BLaER1 (cell line): ENCODE data around the gene TDO2.

Source experiments
- H3K27ac ChIP-seq: shearing (Covaris generic); formaldehyde crosslinking; 2 replicates; pipeline ENCODE4 v1.8.1; 2022
- H3K27me3 ChIP-seq: shearing (Covaris generic); formaldehyde crosslinking; 2 replicates; pipeline ENCODE4 v1.8.1; 2022
- H3K36me3 ChIP-seq: shearing (Covaris generic); formaldehyde crosslinking; 2 replicates; pipeline ENCODE4 v1.8.1; 2022
- H3K4me1 ChIP-seq: shearing (Covaris generic); formaldehyde crosslinking; 2 replicates; pipeline ENCODE4 v1.8.1; 2022
- H3K4me2 ChIP-seq: shearing (Covaris generic); formaldehyde crosslinking; 2 replicates; pipeline ENCODE4 v1.8.1; 2022
- H3K4me3 ChIP-seq: shearing (Covaris generic); formaldehyde crosslinking; 2 replicates; pipeline ENCODE4 v1.8.1; 2022
- H3K9ac ChIP-seq: shearing (Covaris generic); formaldehyde crosslinking; 2 replicates; pipeline ENCODE4 v1.8.1; 2022
- H3K9me3 ChIP-seq: shearing (Covaris generic); formaldehyde crosslinking; 2 replicates; pipeline ENCODE4 v1.8.1; 2022
- H4K20me1 ChIP-seq: shearing (Covaris generic); formaldehyde crosslinking; 2 replicates; pipeline ENCODE4 v1.8.1; 2022
- Cebpa-rat ChIP-seq: shearing (Covaris generic); IDR thresholded peaks from 2 replicates; pipeline ENCODE4 v1.8.1; 2022

The TDO2 gene

DNA sequence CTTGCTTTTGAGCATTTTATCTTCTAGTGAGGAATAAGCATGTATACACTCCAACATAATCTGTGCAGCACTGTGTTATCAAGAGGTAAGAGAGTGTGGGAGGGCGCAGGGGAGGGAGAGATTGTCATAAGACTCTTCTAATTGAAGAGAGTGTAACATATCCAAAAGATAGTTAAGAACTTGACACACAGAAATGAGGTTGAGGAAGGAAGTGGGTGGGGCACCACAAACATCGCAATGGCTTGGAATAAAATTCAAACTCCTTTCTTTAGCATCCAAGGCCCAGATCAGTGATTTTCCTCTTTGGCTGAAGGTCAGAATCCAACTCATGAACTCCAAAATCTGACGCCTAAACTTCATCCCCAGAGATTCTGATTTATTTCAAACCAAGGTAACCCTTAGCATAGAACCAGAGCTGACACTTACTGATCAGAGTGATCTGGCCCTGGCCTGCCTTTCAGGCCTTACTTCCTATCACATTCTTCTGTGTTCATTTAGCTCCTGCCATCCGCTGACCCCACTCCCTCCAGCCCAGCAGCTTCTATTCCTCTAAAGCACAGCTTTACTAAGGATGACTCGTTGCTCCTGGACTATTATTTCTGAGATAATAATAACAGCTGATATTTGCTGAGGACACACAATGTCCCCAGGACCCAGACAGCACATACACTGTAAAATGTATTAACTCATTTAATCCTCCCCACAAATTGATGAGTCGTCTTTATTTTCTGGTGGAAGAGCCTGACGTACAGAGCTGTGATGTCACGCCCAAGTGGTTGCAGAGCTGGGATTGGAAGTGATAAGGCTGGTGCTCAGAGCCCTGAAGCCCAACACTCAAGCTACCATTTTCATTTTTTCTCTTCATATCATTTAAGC lies 60.8 kb downstream of the TDO2 start:
- Histone ChIP-seq H3K27me3 (no peaks in the 10 kb centered on the region), H3K4me2 (no peak overlapping the region), H3K9me3 (peaks cover 8% of the 10 kb centered on the region), H3K4me1 (no peaks in the 10 kb centered on the region), H3K4me3 (no peak overlapping the region), H3K27ac (no peak overlapping the region), H4K20me1 (no peaks in the 10 kb centered on the region), H3K9ac (no peak overlapping the region), H3K36me3 (no peaks in the 10 kb centered on the region)
- no peak for TF ChIP-seq Cebpa-rat

DNA sequence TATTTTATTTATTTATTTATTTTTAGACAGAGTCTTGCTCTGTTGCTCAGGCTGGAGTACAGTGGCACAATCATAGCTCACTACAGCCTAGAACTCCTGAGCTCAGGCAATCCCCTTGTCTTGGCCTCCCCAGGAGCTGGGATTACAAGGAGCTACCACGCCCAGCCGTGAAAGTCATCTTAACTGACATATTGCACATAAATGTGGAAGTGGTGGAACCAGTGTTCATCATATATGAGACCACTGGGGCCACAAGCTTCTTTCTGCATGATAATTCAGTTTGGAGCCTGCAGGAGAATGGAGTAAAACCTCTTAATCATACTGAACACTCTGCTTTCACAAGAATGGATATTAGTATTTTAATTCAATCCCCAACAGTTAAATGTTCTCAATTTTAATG lies 62.7 kb downstream of the TDO2 start:
- no peak for TF ChIP-seq Cebpa-rat
- no peak overlapping the region for H3K4me3 ChIP-seq
- H3K36me3 ChIP-seq: no peaks in the 10 kb centered on the region
- H3K27me3 ChIP-seq: no peaks in the 10 kb centered on the region
- no peaks in the 10 kb centered on the region for H4K20me1 ChIP-seq
- no peak overlapping the region for H3K27ac ChIP-seq
- no peak overlapping the region for H3K4me2 ChIP-seq
- no peak overlapping the region for H3K9ac ChIP-seq
- H3K9me3 ChIP-seq: peaks cover 8% of the 10 kb centered on the region
- no peaks in the 10 kb centered on the region for H3K4me1 ChIP-seq

- no peaks in the 10 kb centered on the region for H3K36me3 ChIP-seq
- no peak for TF ChIP-seq Cebpa-rat
- H3K9me3 ChIP-seq: peaks cover 8% of the 10 kb centered on the region
- no peak overlapping the region for H3K27ac ChIP-seq
- H3K27me3 ChIP-seq: no peaks in the 10 kb centered on the region
- no peaks in the 10 kb centered on the region for H3K4me1 ChIP-seq
- no peak overlapping the region for H3K9ac ChIP-seq
- H4K20me1 ChIP-seq: no peaks in the 10 kb centered on the region
- H3K4me2 ChIP-seq: no peak overlapping the region
- no peak overlapping the region for H3K4me3 ChIP-seq
These were observed 63.4 kb downstream of the TDO2 start for GRCh38 chr4:155966731-155967395.
